Chondrocyte (in vitro differentiated cells): ENCODE data around the gene TMEFF1. TPM values are rescaled to one million over a fixed set of nuclear protein-coding genes. Genes with fewer than 3 reads are reported as not detected.
A peak's percentile ranks its signal among the peaks of the same experiment; 100 is the strongest.

Source experiments
- DNase-seq: peaks from one replicate; pipeline ENCODE4 v3.0.0; 2021; ENCODE audit warnings: mixed read lengths, low spot score
- H3K27ac Mint-ChIP-seq: one replicate; pipeline ENCODE4 v1.8.0; 2021; ENCODE audit warnings: mild to moderate bottlenecking, moderate library complexity, mixed read lengths; ENCODE audit not compliant: unreplicated experiment
- H3K27me3 Mint-ChIP-seq: 2 replicates; pipeline ENCODE4 v1.8.0; 2021; ENCODE audit warnings: low read depth, mixed read lengths
- H3K36me3 Mint-ChIP-seq: 2 replicates; pipeline ENCODE4 v1.8.0; 2021; ENCODE audit warnings: low read depth, mixed read lengths
- H3K4me1 Mint-ChIP-seq: 2 replicates; pipeline ENCODE4 v1.8.0; 2021; ENCODE audit warnings: low read depth, mild to moderate bottlenecking, mixed read lengths
- H3K4me3 Mint-ChIP-seq: one replicate; pipeline ENCODE4 v1.8.0; 2021; ENCODE audit warnings: mild to moderate bottlenecking, moderate library complexity, mixed read lengths; ENCODE audit not compliant: unreplicated experiment
- H3K9me3 Mint-ChIP-seq: 2 replicates; pipeline ENCODE4 v1.8.0; 2021; ENCODE audit warnings: low read depth, mixed read lengths
- total RNA-seq: library from RNA; stranded (reverse); gene quantifications from 3 replicates; pipeline ENCODE4 v1.2.1, GENCODE V29; 2021
- TF ChIP-seq, protein P1 (sequence below): fragments of 200-600 bp; sonication (generic); IDR thresholded peaks from 2 replicates; pipeline ENCODE4 v1.5.0; 2021; ENCODE audit warnings: antibody characterized with exemption, mild to moderate bottlenecking, moderate library complexity

Gene TMEFF1
- total RNA-seq, 1 donor from 2014 or later, result 3.0 TPM

- H3K4me1 Mint-ChIP-seq, result peaks cover 6% of the 10 kb centered on the region
- no peak overlapping the region for H3K27ac Mint-ChIP-seq
- H3K9me3 Mint-ChIP-seq, result no peaks in the 10 kb centered on the region
Observed at GRCh38 chr9:100472268-100472667, 681 bp upstream of the TMEFF1 start.

GRCh38 chr9:100473276-100474081, 530 bp downstream of the TMEFF1 start:
- Mint-ChIP-seq H3K36me3 (peaks cover 2% of the 10 kb centered on the region), H3K4me1 (peaks cover 6% of the 10 kb centered on the region), H3K9me3 (no peaks in the 10 kb centered on the region), H3K27me3 (no peaks in the 10 kb centered on the region), H3K4me3 (peak overlapping the region; percentile 75), H3K27ac (no peak overlapping the region)
- DNase-seq, result no peak
- TF ChIP-seq, protein P1, sequence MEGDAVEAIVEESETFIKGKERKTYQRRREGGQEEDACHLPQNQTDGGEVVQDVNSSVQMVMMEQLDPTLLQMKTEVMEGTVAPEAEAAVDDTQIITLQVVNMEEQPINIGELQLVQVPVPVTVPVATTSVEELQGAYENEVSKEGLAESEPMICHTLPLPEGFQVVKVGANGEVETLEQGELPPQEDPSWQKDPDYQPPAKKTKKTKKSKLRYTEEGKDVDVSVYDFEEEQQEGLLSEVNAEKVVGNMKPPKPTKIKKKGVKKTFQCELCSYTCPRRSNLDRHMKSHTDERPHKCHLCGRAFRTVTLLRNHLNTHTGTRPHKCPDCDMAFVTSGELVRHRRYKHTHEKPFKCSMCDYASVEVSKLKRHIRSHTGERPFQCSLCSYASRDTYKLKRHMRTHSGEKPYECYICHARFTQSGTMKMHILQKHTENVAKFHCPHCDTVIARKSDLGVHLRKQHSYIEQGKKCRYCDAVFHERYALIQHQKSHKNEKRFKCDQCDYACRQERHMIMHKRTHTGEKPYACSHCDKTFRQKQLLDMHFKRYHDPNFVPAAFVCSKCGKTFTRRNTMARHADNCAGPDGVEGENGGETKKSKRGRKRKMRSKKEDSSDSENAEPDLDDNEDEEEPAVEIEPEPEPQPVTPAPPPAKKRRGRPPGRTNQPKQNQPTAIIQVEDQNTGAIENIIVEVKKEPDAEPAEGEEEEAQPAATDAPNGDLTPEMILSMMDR, result no peak

More at GRCh38 chr9:100472268-100472667, 681 bp upstream of the TMEFF1 start:
- peaks cover 2% of the 10 kb centered on the region for H3K36me3 Mint-ChIP-seq
- TF ChIP-seq, protein P1, result no peak
- peak overlapping the region; percentile 62 for H3K4me3 Mint-ChIP-seq
- H3K27me3 Mint-ChIP-seq, result no peaks in the 10 kb centered on the region
- no peak for DNase-seq

- DNase-seq, result no peak
- Mint-ChIP-seq H3K27me3 (no peaks in the 10 kb centered on the region), H3K4me3 (peak overlapping the region; percentile 75), H3K4me1 (peaks cover 6% of the 10 kb centered on the region), H3K9me3 (peaks cover under 1% of the 10 kb centered on the region), H3K27ac (no peak overlapping the region), H3K36me3 (peaks cover 2% of the 10 kb centered on the region)
- TF ChIP-seq, protein P1, result no peak
Observed at GRCh38 chr9:100474082-100474923, 1.4 kb downstream of the TMEFF1 start.

- Mint-ChIP-seq H3K27me3 (no peaks in the 10 kb centered on the region), H3K9me3 (peaks cover 4% of the 10 kb centered on the region), H3K4me3 (no peak overlapping the region), H3K36me3 (peaks cover 2% of the 10 kb centered on the region), H3K27ac (no peak overlapping the region), H3K4me1 (peaks cover 6% of the 10 kb centered on the region)
- TF ChIP-seq, protein P1, result no peak
- no peak for DNase-seq
Observed at GRCh38 chr9:100474924-100475276, 2.0 kb downstream of the TMEFF1 start.

DNA sequence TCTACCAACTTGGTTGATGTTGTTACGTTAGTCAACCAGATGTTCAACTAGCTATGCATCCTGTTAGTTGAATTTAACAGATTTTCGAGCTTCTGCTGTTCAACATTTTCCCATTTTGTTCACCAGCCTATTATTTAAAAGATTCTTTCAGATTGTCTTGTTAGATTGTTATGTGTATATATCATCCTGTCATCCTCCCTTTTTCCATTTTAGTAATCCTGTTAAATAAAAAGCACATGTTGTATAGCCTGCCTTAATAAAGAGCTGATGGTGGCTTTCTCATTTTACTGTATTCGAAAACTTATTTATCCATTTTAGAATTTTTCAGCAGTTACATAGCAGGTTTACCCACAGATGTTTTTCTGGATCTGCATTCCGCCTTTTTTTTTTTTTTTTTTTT, 4.3 kb downstream of the TMEFF1 start:
- Mint-ChIP-seq H3K4me3 (no peak overlapping the region), H3K27ac (no peak overlapping the region), H3K36me3 (peaks cover 2% of the 10 kb centered on the region), H3K27me3 (no peaks in the 10 kb centered on the region), H3K4me1 (peaks cover 6% of the 10 kb centered on the region), H3K9me3 (peaks cover 4% of the 10 kb centered on the region)
- DNase-seq, result no peak
- TF ChIP-seq, protein P1, result no peak
